Measurements from ENCODE around the gene PACS1. TPM values are rescaled to one million over a fixed set of nuclear protein-coding genes. Genes with fewer than 3 reads are reported as not detected.

Gene PACS1
- total RNA-seq, 1 experiment from 2014 or later: 91.8 TPM

DNA sequence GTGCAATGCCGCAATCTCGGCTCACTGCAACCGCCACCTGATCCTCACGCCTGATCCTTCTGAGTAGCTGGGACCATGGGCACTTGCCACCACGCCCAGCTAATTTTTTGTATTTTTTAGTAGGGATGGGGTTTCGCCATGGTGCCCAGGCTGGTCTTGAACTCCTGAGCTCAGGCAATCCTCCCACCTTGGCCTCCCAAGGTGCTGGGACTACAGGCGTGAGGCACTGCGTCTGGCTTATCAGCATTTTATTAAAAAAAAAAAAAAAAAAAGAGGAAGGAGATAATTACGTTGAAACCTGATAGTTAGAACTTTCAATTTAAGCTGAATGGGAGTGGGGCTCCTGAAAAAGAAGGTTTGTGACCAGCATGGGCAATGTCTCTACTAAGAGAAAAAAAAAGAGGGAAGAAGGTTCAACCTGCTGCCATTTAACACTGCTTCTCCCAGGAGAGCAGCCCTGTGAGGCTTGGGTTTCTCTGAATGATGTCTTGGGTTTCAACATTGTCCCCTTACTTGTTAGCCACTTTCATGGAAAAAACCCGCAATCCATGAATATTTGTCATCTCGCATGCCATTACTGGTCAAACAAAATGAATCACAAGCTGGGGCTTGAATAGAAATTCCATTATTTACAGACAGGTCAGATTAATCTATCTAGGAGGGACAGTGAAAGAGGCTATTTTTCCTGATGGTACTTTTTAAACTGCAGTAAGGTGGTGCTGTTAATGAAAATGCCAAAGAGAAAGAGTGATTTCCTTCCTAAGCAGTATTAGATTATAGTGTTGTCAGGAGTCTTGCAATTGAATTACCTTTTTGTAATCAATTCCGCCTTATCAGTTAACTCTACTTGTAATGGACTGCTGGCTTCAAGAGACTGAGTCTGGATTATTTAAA, 72.5 kb downstream of the PACS1 start:
- peak; percentile 81 for ATAC-seq
- ChIA-PET CTCF (no interaction called here), POLR2A (no interaction called here)
- peaks cover 13% of the 10 kb centered on the region; the same call in 1 of the 2 replicates for H3K9me3 ChIP-seq (ENCODE audit: control insufficient read depth, insufficient read depth, low read depth, low read length)
- peak overlapping the region; percentile 37 for H3K27ac ChIP-seq (ENCODE audit: low read length)
- H3K4me3 ChIP-seq (ENCODE audit: low read depth in 2 of 2, low read length in 2 of 2): no peak overlapping the region
- intact Hi-C loops (cut with micrococcal nuclease; ENCODE audit: unreplicated experiment): no loop called here
- DNase-seq (ENCODE audit: low read depth, low spot score): no peak
- TF ChIP-seq POLR2AphosphoS5 (IDR thresholded peaks at IDR 0.05; ENCODE audit: low read depth, low read length) (no peak), TCF7L2 (IDR thresholded peaks at IDR 0.05; ENCODE audit: low read depth, low read length) (no peak), SIN3A (IDR thresholded peaks at IDR 0.05; ENCODE audit: borderline replicate concordance, insufficient read depth, low read depth, low read length) (no peak)
- TF ChIP-seq, protein P1, sequence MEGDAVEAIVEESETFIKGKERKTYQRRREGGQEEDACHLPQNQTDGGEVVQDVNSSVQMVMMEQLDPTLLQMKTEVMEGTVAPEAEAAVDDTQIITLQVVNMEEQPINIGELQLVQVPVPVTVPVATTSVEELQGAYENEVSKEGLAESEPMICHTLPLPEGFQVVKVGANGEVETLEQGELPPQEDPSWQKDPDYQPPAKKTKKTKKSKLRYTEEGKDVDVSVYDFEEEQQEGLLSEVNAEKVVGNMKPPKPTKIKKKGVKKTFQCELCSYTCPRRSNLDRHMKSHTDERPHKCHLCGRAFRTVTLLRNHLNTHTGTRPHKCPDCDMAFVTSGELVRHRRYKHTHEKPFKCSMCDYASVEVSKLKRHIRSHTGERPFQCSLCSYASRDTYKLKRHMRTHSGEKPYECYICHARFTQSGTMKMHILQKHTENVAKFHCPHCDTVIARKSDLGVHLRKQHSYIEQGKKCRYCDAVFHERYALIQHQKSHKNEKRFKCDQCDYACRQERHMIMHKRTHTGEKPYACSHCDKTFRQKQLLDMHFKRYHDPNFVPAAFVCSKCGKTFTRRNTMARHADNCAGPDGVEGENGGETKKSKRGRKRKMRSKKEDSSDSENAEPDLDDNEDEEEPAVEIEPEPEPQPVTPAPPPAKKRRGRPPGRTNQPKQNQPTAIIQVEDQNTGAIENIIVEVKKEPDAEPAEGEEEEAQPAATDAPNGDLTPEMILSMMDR (IDR thresholded peaks at IDR 0.05): no peak
- TF ChIP-seq, protein P2, sequence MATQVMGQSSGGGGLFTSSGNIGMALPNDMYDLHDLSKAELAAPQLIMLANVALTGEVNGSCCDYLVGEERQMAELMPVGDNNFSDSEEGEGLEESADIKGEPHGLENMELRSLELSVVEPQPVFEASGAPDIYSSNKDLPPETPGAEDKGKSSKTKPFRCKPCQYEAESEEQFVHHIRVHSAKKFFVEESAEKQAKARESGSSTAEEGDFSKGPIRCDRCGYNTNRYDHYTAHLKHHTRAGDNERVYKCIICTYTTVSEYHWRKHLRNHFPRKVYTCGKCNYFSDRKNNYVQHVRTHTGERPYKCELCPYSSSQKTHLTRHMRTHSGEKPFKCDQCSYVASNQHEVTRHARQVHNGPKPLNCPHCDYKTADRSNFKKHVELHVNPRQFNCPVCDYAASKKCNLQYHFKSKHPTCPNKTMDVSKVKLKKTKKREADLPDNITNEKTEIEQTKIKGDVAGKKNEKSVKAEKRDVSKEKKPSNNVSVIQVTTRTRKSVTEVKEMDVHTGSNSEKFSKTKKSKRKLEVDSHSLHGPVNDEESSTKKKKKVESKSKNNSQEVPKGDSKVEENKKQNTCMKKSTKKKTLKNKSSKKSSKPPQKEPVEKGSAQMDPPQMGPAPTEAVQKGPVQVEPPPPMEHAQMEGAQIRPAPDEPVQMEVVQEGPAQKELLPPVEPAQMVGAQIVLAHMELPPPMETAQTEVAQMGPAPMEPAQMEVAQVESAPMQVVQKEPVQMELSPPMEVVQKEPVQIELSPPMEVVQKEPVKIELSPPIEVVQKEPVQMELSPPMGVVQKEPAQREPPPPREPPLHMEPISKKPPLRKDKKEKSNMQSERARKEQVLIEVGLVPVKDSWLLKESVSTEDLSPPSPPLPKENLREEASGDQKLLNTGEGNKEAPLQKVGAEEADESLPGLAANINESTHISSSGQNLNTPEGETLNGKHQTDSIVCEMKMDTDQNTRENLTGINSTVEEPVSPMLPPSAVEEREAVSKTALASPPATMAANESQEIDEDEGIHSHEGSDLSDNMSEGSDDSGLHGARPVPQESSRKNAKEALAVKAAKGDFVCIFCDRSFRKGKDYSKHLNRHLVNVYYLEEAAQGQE (IDR thresholded peaks at IDR 0.05; ENCODE audit: insufficient read depth in 1 of 2, low read depth in 2 of 2, low read length in 1 of 2): no peak
- BruUV-seq (replicated peaks): no TSS peak
- H3K4me1 ChIP-seq (ENCODE audit: control insufficient read depth, insufficient read depth, low read length): peaks cover 14% of the 10 kb centered on the region
- in situ Hi-C loops (cut with HindIII; ENCODE audit: low pct_unique_long_range_greater_than_20kb, low sequenced_read_pairs): no loop called here
- H3K36me3 ChIP-seq (ENCODE audit: control insufficient read depth, insufficient read depth, low read length): no peaks in the 10 kb centered on the region
- no peaks in the 10 kb centered on the region for H3K27me3 ChIP-seq (ENCODE audit: control insufficient read depth, insufficient read depth, low read length)

DNA sequence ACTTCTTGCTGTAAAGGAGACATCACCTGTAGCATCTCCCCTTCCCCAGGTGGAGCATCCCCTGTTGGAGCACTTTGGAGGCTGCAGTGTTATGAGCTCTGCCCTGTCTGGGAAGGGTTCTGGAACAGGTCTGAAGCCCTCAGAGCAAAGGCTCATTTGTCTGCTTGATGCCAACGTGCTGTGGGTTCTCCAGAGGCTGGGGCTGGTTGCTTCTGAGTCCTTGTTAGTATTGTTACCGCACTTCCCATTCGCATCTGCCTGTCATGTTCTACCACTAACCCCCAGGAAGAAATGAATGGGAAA, 73.1 kb downstream of the PACS1 start:
- intact Hi-C loops (cut with micrococcal nuclease; ENCODE audit: unreplicated experiment): no loop called here
- BruUV-seq (replicated peaks): no TSS peak
- H3K27ac ChIP-seq (ENCODE audit: low read length): peak overlapping the region; percentile 37
- no peak overlapping the region for H3K4me3 ChIP-seq (ENCODE audit: low read depth in 2 of 2, low read length in 2 of 2)
- peak; percentile 57 for ATAC-seq
- peaks cover 14% of the 10 kb centered on the region for H3K4me1 ChIP-seq (ENCODE audit: control insufficient read depth, insufficient read depth, low read length)
- POLR2A ChIA-PET: no interaction called here
- CTCF ChIA-PET: no interaction called here
- no peaks in the 10 kb centered on the region for H3K27me3 ChIP-seq (ENCODE audit: control insufficient read depth, insufficient read depth, low read length)
- peaks cover 13% of the 10 kb centered on the region; the same call in 1 of the 2 replicates for H3K9me3 ChIP-seq (ENCODE audit: control insufficient read depth, insufficient read depth, low read depth, low read length)
- in situ Hi-C loops (cut with HindIII; ENCODE audit: low pct_unique_long_range_greater_than_20kb, low sequenced_read_pairs): no loop called here
- TF ChIP-seq, protein P2 (IDR thresholded peaks at IDR 0.05; ENCODE audit: insufficient read depth in 1 of 2, low read depth in 2 of 2, low read length in 1 of 2): no peak
- no peak for TF ChIP-seq POLR2AphosphoS5 (IDR thresholded peaks at IDR 0.05; ENCODE audit: low read depth, low read length)
- TF ChIP-seq, protein P1 (IDR thresholded peaks at IDR 0.05): no peak
- TF ChIP-seq SIN3A (IDR thresholded peaks at IDR 0.05; ENCODE audit: borderline replicate concordance, insufficient read depth, low read depth, low read length): no peak
- TF ChIP-seq TCF7L2 (IDR thresholded peaks at IDR 0.05; ENCODE audit: low read depth, low read length): no peak
- H3K36me3 ChIP-seq (ENCODE audit: control insufficient read depth, insufficient read depth, low read length): no peaks in the 10 kb centered on the region
- no peak for DNase-seq (ENCODE audit: low read depth, low spot score)

Measured in Panc1 (cell line).